Ecto neural progenitor cell (in vitro differentiated cells): ENCODE measurements around the gene PPP2R2C.

Experiments
- DNase-seq: peaks from one replicate; pipeline ENCODE4 v3.0.0-alpha.2; 2018; ENCODE audit warnings: low spot score

Gene PPP2R2C

GRCh38 chr4:6426571-6427438 lies 45.6 kb downstream of the PPP2R2C start:
- DNase-seq, result no peak

DNA sequence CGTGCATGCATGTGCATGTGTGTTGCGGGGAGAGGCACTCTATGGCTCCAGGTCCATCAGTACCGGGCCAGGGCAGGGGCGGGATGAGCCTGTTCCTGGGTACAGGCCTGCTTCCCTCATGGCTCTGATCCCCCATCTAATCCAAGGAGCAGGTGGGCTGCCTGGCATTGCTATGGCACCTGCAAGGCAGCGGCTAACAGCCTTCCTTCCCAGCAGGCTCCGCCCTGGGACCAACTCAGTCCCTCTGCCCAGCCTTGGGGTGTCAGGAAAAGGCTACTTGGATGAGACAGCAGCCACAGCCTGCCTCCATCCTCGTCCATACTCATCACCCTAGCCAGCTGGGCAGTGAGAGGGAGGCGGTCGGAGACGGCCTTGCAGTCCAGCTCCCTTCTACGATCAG lies 46.5 kb downstream of the PPP2R2C start:
- no peak for DNase-seq

DNA sequence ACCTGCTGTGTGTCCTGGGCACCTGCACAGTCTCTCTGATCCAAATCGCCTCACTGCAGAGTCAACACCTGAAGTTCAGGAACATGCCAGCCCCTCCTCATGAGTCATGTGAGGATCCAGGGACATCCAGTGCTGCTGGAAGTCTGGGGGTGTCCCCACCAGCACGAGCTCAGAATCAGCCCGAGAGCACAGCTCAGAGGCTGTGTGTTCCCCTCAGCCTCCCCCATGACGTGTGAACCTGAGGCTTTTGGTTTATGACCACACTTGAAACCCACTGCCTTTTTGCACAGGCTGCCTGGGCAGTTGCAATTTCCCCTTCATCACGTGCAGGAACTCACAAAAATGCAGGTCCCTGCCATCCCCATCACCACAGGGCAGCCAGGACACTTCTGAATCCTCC lies 47.1 kb downstream of the PPP2R2C start:
- DNase-seq, result no peak

DNA sequence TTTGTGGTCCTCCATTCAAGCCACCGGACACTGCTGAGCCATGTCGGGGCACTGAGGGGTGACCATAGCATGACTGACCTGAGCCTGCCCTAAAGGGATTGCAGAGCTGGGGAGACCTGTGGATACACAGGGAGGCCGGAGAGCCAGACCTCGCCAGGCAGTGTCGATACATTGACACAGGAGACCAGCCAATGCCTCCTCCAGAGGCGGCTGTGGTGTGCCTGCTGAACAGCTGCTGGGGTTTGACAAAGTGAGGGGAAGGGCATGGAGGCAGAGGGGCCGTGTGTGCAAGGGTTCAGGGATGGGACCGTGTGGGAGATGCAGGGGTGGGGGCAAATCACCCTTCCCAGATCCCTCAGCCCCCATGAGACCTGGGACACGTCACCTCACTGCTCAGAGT lies 48.0 kb downstream of the PPP2R2C start:
- DNase-seq, result no peak

DNA sequence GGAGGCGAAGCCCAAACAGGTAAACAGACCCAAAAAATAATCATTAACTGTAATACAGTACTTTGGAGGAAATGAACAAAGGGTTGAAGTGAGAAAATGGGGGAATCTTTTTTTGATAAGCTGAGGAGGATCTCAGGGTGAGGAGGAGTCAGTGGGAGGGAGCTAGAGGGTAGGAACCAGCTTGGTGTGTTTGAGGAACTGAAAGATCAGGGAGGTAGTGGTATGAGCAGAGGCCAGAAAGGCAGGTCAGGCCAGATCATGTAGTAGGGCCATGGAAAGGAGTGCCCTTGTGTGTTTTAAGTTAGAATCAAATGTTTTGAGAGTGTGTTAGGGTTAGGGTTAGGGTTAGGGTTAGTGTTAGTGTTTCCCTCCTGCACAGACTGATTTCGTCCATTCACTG lies 48.8 kb downstream of the PPP2R2C start:
- DNase-seq, result no peak

GRCh38 chr4:6422866-6423265 lies 49.5 kb downstream of the PPP2R2C start:
- DNase-seq, result no peak

GRCh38 chr4:6422105-6422504 lies 50.3 kb downstream of the PPP2R2C start:
- no peak for DNase-seq

GRCh38 chr4:6421397-6421796 lies 51.0 kb downstream of the PPP2R2C start:
- DNase-seq, result no peak

- DNase-seq, result no peak
These were observed 51.4 kb downstream of the PPP2R2C start for GRCh38 chr4:6420972-6421371.

GRCh38 chr4:6420036-6420435 lies 52.4 kb downstream of the PPP2R2C start:
- no peak for DNase-seq

DNA sequence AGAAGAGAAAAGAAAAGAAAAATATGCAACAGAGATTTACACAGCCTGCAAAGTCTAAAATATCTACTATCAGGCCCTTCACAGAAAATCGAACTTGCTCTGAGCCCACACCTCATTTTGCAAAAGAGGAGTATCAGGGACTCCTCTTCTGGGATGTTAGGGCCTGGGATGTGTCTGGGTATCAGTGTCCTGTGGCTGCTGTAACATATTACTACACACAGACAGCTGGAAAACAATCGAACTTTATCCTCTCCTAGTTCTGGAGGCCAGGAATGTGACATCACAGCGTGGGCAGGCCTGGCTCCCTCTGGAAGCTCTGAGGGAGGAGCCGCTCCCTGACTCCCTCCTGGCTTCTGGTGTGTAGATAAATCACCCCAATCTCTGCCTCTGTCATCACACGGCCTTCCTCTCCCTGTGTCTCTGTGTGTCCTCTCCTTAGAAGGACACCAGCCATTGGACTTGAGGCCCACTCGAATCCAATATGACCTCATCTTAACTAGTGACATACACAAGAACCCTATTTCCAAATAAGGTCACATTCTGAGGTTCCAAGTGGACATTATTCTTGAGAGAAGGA lies 52.9 kb downstream of the PPP2R2C start:
- DNase-seq, result no peak

- DNase-seq, result no peak
These were observed 54.1 kb downstream of the PPP2R2C start for GRCh38 chr4:6418193-6418755.

DNA sequence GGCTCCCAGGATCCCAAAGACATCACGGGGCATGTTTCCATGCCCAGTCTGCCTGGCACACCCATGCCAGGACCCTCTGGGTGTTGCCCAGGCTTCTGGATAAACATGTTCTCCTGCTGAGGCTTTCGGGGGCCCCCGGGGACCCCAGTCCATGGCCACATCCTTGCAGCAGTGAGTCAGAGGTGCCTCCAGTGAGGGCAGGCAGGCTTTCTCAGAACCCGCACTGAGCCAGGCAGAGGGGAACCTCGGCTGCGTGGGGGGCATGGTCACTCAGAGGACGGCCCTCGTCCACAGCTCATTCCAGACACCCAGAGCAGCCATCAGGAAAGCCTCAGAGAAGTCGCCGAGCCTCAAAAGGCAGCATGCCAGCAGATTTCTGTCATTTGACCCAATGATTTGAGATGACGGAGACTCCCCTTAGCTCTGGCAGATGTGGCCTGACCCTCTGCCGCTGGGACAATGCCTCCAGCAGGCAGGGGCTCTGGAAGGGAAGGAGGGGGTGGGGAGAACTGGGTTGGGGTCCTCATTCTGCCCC lies 54.8 kb downstream of the PPP2R2C start:
- no peak for DNase-seq

DNA sequence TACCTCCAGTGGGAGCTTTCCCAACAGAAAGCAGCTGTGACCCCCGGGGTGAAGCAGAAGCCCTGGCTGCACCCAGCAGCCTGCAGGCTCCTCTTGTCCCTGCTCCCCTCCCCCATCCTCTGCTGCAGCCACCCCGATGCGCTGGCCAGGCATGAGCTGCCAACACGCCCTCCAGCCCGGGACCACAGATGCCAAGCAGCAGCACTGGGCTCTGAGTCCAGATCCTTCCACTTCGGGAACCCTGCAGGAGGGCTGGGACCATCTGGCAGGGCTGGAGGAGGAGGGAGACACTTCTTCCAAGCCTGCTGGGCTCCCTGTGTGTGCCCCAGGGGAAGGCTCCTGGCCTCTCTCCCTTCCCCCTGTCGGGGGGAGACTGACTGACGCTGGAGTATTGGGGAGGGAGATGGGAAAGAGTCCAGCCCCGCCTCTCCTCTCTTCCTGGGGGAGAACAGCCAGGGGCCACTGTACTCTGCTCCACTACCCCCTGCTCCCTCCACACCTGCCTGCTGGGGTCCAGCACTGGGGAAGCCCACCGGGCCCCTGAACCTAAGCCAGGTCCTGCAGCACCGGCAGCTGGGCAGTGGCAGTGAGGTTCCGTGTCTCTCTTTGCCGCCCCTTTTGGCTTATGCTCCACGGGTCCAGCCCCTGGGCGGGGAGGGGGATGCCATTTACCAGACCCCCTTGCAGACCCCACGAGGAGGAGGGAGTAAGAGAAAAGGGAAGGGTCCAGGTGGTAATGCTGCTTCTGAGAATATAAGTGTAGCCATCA lies 55.7 kb downstream of the PPP2R2C start:
- DNase-seq, result no peak

- no peak for DNase-seq
These were observed 57.2 kb downstream of the PPP2R2C start for GRCh38 chr4:6415031-6415705.

GRCh38 chr4:6414578-6414977 lies 57.8 kb downstream of the PPP2R2C start:
- DNase-seq, result no peak

DNA sequence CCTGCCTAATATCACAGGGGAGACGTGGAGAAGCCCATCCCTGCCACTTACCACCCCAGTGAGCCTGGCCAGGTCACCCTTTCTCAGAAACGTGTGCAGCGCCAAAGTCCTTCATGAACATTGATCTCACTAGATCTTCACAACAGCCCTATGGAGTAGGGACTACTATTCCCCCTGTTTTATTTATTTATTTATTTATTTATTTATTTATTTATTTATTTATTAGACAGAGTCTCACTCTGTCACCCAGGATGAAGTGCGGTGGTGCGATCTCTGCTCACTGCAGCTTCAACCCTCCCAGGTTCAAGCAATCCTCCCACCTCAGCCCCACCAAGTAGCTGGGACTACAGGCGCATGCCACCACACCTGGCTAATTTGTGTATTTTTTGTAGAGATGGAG lies 61.8 kb downstream of the PPP2R2C start:
- DNase-seq, result no peak

- DNase-seq, result no peak
These were observed 62.3 kb downstream of the PPP2R2C start for GRCh38 chr4:6410068-6410467.

- no peak for DNase-seq
These were observed 63.0 kb downstream of the PPP2R2C start for GRCh38 chr4:6409381-6409780.

GRCh38 chr4:6408263-6408662 lies 64.2 kb downstream of the PPP2R2C start:
- no peak for DNase-seq

GRCh38 chr4:6405397-6405706 lies 67.1 kb downstream of the PPP2R2C start:
- no peak for DNase-seq
